Sigmoid colon (tissue), 4 donors: ENCODE measurements around the gene C11orf16.

Experiments used
- EP300 ChIP-seq, 4 donors: sonication (generic); formaldehyde crosslinking; IDR thresholded peaks; one replicate each; pipeline ENCODE4 v1.6.1; 2017; ENCODE audit warnings: antibody characterized with exemption in 4 of 4
- POLR2A ChIP-seq, 2 donors: fragments of 450-650 bp; IDR thresholded peaks; one replicate each; pipeline ENCODE4 v1.6.1; 2016; ENCODE audit warnings: antibody characterized with exemption in 2 of 2, mild to moderate bottlenecking in 2 of 2, moderate library complexity in 2 of 2

GRCh38 chr11:8871962-8872361, 60.8 kb downstream of the C11orf16 start:
- TF ChIP-seq EP300 (IDR thresholded peaks at IDR 0.05) (no peak), POLR2A (IDR thresholded peaks at IDR 0.05) (no peak)
